GM18498 (cell line): ENCODE measurements around the gene ZBTB20.

Experiments
- ATAC-seq: cut with Tn5 transposase; IDR thresholded peaks from one replicate; pipeline ENCODE4 v1.9.1; 2021; ENCODE audit warnings: mild to moderate bottlenecking, moderate library complexity; ENCODE audit not compliant: unreplicated experiment

The ZBTB20 gene

GRCh38 chr3:114878114-114878839, 268.8 kb downstream of the ZBTB20 start:
- ATAC-seq: no peak

- no peak for ATAC-seq
Measured at GRCh38 chr3:114877378-114878113, 269.5 kb downstream of the ZBTB20 start.

GRCh38 chr3:114874522-114874971, 272.5 kb downstream of the ZBTB20 start:
- no peak for ATAC-seq

- no peak for ATAC-seq
Measured at GRCh38 chr3:114873591-114873990, 273.5 kb downstream of the ZBTB20 start.

- no peak for ATAC-seq
Measured at GRCh38 chr3:114872588-114872987, 274.5 kb downstream of the ZBTB20 start.

- ATAC-seq: no peak
Measured at GRCh38 chr3:114872050-114872449, 275.0 kb downstream of the ZBTB20 start.

- ATAC-seq: no peak
Measured at GRCh38 chr3:114867835-114868503, 279.1 kb downstream of the ZBTB20 start.

GRCh38 chr3:114867359-114867758, 279.7 kb downstream of the ZBTB20 start:
- no peak for ATAC-seq

GRCh38 chr3:114866430-114866829, 280.7 kb downstream of the ZBTB20 start:
- no peak for ATAC-seq

GRCh38 chr3:114864970-114865369, 282.1 kb downstream of the ZBTB20 start:
- ATAC-seq: no peak

- no peak for ATAC-seq
Measured at GRCh38 chr3:114863848-114864247, 283.2 kb downstream of the ZBTB20 start.

- ATAC-seq: no peak
Measured at GRCh38 chr3:114861666-114862065, 285.4 kb downstream of the ZBTB20 start.

- ATAC-seq: no peak
Measured at GRCh38 chr3:114860531-114860930, 286.6 kb downstream of the ZBTB20 start.

- no peak for ATAC-seq
Measured at GRCh38 chr3:114858329-114858728, 288.8 kb downstream of the ZBTB20 start.

GRCh38 chr3:114857299-114857701, 289.8 kb downstream of the ZBTB20 start:
- ATAC-seq: no peak

- ATAC-seq: no peak
Measured at GRCh38 chr3:114856835-114857234, 290.3 kb downstream of the ZBTB20 start.

GRCh38 chr3:114855839-114856238, 291.2 kb downstream of the ZBTB20 start:
- ATAC-seq: peak; percentile 72

- ATAC-seq: no peak
Measured at GRCh38 chr3:114852966-114853365, 294.1 kb downstream of the ZBTB20 start.

GRCh38 chr3:114850898-114851297, 296.2 kb downstream of the ZBTB20 start:
- ATAC-seq: no peak

GRCh38 chr3:114848643-114849350, 298.3 kb downstream of the ZBTB20 start:
- no peak for ATAC-seq

- no peak for ATAC-seq
Measured at GRCh38 chr3:114848082-114848481, 299.0 kb downstream of the ZBTB20 start.
